Activated T-cell treated with anti-CD3 and anti-CD28 coated beads, Interleukin-2, amount 50 U/mL, for 24 hours (primary cell): Measurements from ENCODE around the gene PKN1.
"Not testable (repeated sequence)": the region's sequence is repeated elsewhere in the genome, so short reads cannot be mapped to it uniquely, and the experiment has no call there.

Experiments
- DNase-seq: peaks from one replicate; pipeline ENCODE4 v3.0.0-alpha.2; 2020
- H3K27ac Mint-ChIP-seq: 2 replicates; pipeline ENCODE4 v1.8.0; 2020; ENCODE audit warnings: mild to moderate bottlenecking, mixed read lengths
- H3K27me3 Mint-ChIP-seq: 2 replicates; pipeline ENCODE4 v1.8.0; 2020; ENCODE audit warnings: mixed read lengths
- H3K36me3 Mint-ChIP-seq: 2 replicates; pipeline ENCODE4 v1.8.0; 2020; ENCODE audit warnings: low read depth, mixed read lengths
- H3K4me1 Mint-ChIP-seq: 2 replicates; pipeline ENCODE4 v1.8.0; 2020; ENCODE audit warnings: low read depth, mixed read lengths
- H3K4me3 Mint-ChIP-seq: 2 replicates; pipeline ENCODE4 v1.8.0; 2020; ENCODE audit warnings: mild to moderate bottlenecking, moderate library complexity, mixed read lengths
- H3K9me3 Mint-ChIP-seq: 2 replicates; pipeline ENCODE4 v1.8.0; 2020; ENCODE audit warnings: mixed read lengths

The PKN1 gene

DNA sequence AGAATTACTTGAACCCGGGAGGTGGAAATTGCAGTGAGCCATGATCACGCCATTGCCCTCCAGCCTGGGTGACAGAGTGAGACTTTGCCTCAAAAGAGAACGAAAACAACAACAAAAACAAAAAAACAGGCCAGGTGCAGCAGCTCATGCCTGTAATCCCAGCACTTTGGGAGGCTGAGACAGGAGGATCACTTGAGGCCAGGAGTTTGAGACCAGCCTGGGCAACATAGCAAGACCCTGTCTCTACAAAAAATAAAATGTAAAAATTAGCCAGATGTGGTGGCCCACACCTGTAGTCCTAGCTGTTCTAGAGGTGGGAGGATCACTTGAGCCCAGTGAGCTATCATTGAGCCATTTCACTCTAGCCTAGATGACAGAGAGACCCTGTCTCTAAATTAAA, 19.2 kb downstream of the PKN1 start:
- Mint-ChIP-seq H3K4me1 (peaks cover 13% of the 10 kb centered on the region), H3K36me3 (peaks cover 86% of the 10 kb centered on the region)
- not testable (repeated sequence) for H3K4me3 Mint-ChIP-seq, H3K27ac Mint-ChIP-seq, H3K27me3 Mint-ChIP-seq, DNase-seq, H3K9me3 Mint-ChIP-seq

DNA sequence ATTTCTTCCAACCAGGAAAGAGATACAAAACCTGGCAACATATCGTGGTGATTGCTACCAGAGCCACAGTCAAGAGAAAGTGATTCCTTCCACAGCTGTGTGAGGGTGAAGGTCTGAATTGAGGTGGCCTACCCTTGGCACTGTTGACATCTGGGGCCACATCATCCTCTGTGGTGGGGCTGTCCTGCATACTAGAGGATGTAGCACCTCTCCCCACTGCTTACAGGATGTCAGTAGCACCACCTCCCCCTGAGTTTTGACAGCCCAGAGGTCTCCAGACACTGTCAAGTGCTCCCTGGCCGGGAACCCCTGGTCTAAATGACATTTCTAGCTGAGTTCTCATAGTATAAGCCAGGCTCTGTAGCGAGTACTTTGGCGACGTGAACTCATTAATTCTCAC, 26.6 kb downstream of the PKN1 start:
- Mint-ChIP-seq H3K4me1 (peaks cover 7% of the 10 kb centered on the region), H3K36me3 (peaks cover 92% of the 10 kb centered on the region), H3K9me3 (no peaks in the 10 kb centered on the region), H3K27ac (peak overlapping the region; percentile 61), H3K4me3 (no peak overlapping the region), H3K27me3 (no peaks in the 10 kb centered on the region)
- DNase-seq, result no peak

DNA sequence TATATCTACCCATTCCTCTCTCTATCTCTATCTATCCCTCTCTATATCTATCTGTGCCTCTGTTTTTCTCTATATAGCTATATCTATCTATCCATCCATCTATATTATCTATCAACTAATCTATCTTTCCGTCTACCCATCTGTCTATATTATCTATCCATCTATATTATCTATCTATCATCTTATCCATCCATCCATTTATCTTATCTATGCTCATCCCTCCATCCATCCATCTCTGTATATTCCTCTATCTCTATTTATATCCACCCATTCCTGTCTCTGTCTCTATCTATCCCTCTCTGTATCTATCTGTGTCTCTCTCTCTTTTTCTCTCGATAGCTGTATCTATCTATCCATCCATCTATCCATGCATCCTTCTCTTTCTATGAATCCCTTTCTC, 27.8 kb downstream of the PKN1 start:
- no peak overlapping the region for H3K27ac Mint-ChIP-seq
- H3K4me3 Mint-ChIP-seq, result no peak overlapping the region
- H3K27me3 Mint-ChIP-seq, result no peaks in the 10 kb centered on the region
- peaks cover 7% of the 10 kb centered on the region for H3K4me1 Mint-ChIP-seq
- peaks cover 92% of the 10 kb centered on the region for H3K36me3 Mint-ChIP-seq
- no peak for DNase-seq
- H3K9me3 Mint-ChIP-seq, result no peaks in the 10 kb centered on the region

DNA sequence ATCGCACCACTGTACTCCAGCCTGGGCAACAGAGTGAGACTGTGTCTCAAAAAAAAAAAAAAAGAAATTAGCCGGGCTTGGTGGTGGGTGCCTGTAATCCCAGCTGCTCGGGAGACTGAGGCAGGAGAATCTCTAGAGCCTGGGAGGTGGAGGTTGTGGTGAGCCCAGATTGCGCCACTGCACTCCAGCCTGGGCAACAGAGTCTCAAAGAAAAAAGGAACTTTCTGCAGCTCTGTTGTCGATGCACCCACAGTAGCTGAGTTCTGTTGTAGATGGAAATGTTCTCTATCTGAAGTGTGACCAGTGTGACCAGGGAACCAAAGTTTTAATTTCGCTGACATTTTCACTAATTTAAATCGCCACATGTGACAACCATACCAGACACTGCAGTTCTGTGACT, 29.3 kb downstream of the PKN1 start:
- not testable (repeated sequence) for H3K27me3 Mint-ChIP-seq, H3K27ac Mint-ChIP-seq
- peaks cover 94% of the 10 kb centered on the region for H3K36me3 Mint-ChIP-seq

DNA sequence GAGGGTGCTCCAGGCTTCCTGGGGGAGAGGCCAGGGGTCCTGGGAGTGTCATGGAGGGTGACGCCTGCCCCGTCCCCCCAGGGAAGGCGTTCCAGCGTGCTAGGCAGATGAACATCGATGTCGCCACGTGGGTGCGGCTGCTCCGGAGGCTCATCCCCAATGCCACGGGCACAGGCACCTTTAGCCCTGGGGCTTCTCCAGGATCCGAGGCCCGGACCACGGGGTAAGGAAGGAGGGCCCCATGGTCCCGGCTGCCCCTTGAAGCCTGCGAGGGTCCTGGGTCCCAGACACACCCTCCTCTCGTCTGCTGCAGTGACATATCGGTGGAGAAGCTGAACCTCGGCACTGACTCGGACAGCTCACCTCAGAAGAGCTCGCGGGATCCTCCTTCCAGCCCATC, 30.6 kb downstream of the PKN1 start:
- Mint-ChIP-seq H3K4me1 (peaks cover 7% of the 10 kb centered on the region), H3K27me3 (no peaks in the 10 kb centered on the region), H3K4me3 (no peak overlapping the region), H3K36me3 (peaks cover 93% of the 10 kb centered on the region), H3K9me3 (no peaks in the 10 kb centered on the region), H3K27ac (no peak overlapping the region)
- DNase-seq, result no peak

More for the DNA sequence above, 29.3 kb downstream of the PKN1 start:
- not testable (repeated sequence) for H3K4me3 Mint-ChIP-seq, DNase-seq, H3K4me1 Mint-ChIP-seq, H3K9me3 Mint-ChIP-seq

DNA sequence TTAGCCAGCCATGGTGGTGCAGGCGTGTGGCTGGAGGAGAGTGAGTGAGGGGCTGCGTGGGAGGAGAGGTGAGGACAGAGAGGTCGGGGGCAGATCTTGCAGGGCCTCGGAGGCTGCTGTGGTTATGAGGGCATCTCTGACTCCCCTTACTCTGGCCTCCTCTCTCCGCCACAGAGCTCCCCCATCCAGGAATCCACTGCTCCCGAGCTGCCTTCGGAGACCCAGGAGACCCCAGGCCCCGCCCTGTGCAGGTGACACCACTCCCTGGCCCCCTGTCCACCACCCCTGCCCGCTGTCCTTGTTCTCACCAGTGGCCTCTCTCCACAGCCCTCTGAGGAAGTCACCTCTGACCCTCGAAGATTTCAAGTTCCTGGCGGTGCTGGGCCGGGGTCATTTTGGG, 34.3 kb downstream of the PKN1 start:
- peaks cover 5% of the 10 kb centered on the region for H3K4me1 Mint-ChIP-seq
- DNase-seq, result no peak
- H3K4me3 Mint-ChIP-seq, result no peak overlapping the region
- no peaks in the 10 kb centered on the region for H3K9me3 Mint-ChIP-seq
- H3K27ac Mint-ChIP-seq, result no peak overlapping the region
- peaks cover 88% of the 10 kb centered on the region for H3K36me3 Mint-ChIP-seq
- no peaks in the 10 kb centered on the region for H3K27me3 Mint-ChIP-seq

DNA sequence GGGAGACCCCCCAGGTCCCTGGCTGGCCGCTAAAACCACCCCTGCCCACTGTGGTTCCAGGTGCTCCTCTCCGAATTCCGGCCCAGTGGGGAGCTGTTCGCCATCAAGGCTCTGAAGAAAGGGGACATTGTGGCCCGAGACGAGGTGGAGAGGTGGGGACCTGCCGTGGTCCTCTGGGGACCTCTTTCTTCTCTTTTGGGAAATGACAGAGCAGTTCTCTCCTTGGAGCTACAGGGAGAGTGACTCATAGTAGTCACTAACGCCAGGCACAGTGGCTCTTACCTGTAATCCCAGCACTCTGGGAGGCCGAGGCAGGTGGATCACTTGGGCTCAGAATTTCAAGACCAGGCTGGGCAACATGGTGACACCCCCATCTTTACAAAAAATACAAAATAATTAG, 34.7 kb downstream of the PKN1 start:
- Mint-ChIP-seq H3K36me3 (peaks cover 84% of the 10 kb centered on the region), H3K4me1 (peaks cover 7% of the 10 kb centered on the region), H3K27ac (peak overlapping the region; percentile 26), H3K27me3 (peaks cover 3% of the 10 kb centered on the region), H3K4me3 (no peak overlapping the region), H3K9me3 (no peaks in the 10 kb centered on the region)
- DNase-seq, result no peak

DNA sequence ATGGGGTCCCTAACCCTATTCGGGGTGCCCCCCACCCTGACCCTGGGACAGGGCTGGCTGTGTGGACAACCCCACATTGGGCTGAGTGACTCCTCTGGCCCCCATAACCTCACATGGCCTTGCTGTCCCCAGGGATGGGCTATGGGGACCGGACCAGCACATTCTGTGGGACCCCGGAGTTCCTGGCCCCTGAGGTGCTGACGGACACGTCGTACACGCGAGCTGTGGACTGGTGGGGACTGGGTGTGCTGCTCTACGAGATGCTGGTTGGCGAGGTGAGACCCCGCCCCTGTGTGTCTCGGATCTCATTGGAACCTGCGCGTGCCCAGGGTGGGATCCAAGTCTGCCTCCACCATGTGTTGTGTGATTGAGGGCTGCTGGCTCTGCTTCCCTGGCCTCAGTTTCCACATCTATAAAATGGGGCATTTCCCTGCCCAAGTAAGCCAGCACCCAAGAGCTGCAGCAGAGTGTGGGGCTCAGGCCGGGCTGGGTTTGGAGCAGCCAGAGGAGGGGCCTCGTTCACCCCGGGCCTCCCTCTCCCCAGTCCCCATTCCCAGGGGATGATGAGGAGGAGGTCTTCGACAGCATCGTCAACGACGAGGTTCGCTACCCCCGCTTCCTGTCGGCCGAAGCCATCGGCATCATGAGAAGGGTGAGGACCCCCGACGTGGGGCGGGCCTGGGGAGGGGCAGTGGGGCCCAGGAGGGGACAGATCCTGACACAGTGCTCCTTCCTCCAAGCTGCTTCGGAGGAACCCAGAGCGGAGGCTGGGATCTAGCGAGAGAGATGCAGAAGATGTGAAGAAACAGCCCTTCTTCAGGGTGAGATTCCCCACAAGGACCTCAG, 37.1 kb downstream of the PKN1 start:
- H3K4me1 Mint-ChIP-seq, result peaks cover 21% of the 10 kb centered on the region
- peaks cover 19% of the 10 kb centered on the region for H3K27me3 Mint-ChIP-seq
- H3K36me3 Mint-ChIP-seq, result peaks cover 60% of the 10 kb centered on the region
- no peak overlapping the region for H3K4me3 Mint-ChIP-seq
- no peak overlapping the region for H3K27ac Mint-ChIP-seq
- no peak for DNase-seq
- no peaks in the 10 kb centered on the region for H3K9me3 Mint-ChIP-seq

DNA sequence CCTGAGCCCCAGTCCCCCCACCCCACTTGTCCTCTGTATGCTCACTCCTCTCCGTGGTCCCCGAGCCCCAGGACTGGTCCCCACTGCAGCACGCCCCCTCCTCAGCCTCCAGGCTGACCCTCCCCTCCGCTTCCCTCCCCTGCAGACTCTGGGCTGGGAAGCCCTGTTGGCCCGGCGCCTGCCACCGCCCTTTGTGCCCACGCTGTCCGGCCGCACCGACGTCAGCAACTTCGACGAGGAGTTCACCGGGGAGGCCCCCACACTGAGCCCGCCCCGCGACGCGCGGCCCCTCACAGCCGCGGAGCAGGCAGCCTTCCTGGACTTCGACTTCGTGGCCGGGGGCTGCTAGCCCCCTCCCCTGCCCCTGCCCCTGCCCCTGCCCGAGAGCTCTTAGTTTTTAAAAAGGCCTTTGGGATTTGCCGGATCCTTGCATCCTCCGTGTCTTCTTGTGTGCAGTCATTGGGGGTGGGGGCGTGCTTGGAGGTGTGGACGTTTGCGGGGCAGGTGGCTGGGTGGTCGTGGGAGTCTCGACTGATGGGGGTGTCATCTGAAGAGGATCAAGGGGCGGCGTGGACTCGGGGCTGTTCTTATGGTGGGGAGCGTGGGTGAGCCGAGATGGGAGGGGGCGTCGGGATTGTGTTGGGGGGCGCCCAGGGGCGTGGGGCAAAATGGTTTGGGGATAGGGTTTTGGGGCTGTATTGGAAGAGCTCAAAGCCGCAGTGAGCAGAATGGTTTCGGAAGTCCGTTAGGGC, 38.5 kb downstream of the PKN1 start:
- H3K27ac Mint-ChIP-seq, result no peak overlapping the region

DNA sequence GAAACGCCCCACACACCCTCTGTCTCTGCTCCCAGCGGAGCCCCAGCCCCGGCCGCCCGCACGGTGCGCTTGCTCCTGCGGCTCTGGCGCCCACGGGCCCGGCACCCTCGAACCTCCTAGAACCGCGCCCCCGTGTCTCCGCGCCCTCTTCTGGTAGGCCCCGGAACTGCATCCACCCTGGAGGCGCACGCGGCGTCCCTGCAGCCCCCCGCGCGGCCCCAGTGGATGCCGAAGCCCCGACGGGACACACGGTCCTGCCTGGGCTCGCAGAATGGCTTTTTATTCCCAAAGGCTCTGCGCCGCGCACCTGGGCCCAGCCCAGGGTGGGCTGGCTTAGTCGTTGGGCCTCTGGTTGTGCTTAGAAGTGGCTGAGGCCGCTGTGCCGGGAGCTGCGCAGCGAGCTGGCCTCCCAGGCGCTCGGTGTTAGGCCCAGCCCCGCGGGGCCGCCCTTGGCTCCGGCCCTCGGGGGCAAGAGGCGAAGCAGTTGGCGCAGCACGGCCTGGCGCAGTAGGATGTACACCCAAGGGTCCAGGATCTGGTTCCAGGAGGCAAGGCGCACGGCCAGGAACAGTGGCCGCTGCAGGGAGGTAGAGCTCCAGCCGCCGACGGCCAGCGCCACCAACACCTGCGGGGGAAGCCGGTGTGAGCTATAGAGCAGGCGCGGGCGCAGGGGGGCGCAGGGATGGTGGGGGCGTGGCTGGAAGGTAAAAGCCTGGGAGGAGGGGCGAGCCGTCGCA, 39.3 kb downstream of the PKN1 start:
- H3K36me3 Mint-ChIP-seq, result peaks cover 44% of the 10 kb centered on the region
- H3K27ac Mint-ChIP-seq, result no peak overlapping the region
- peaks cover 25% of the 10 kb centered on the region for H3K27me3 Mint-ChIP-seq
- H3K4me3 Mint-ChIP-seq, result peak overlapping the region; percentile 23
- H3K9me3 Mint-ChIP-seq, result no peaks in the 10 kb centered on the region
- H3K4me1 Mint-ChIP-seq, result peaks cover 35% of the 10 kb centered on the region
- DNase-seq, result peak; percentile 93

More for the DNA sequence above, 38.5 kb downstream of the PKN1 start:
- Mint-ChIP-seq H3K4me1 (peaks cover 34% of the 10 kb centered on the region), H3K27me3 (peaks cover 25% of the 10 kb centered on the region), H3K4me3 (no peak overlapping the region), H3K9me3 (no peaks in the 10 kb centered on the region), H3K36me3 (peaks cover 49% of the 10 kb centered on the region)
- DNase-seq, result no peak

DNA sequence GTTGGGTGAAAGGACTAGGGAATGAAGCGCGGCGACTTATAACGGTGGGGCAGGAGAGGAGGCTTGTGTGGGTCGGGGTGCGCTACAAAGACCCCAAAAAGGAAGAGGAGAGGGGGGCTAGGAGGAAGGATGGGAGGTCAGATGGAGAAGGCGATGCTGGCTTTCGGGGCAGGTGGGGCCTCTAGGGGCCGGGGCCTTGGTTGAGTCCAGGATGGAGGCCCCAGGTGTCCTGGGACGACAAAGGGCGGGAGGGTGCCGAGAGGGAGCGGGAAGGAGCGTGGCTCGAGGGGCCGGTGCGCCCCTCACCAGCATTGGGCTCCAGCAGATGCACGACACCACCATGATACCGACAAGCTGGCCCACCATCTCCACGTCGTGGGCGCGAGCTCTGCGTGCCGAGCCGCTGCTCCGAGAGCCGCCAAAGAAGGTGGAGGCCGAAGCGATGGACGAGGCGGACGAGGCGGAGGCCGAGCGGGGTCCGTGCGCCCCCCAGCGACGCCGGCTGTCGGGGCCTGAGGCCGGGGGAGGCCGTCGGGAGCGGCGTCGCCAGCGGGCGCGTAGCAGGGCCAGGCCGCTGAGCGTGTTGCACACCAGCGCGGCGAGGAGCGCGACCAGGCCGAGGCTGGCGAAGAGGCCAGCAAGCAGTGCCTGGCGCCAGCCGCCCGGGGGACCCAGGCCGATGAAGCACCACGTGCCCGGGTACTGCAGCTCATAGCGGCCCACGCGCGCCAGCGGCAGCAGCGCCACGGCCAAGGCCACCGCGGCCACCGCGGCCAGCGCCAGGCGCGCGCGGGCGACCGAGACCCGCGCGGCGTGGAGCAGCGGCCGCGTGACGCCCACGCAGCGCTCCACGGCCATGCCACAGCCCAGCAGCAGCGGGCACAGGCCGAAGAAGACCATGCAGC, 40.2 kb downstream of the PKN1 start:
- no peak overlapping the region for H3K27ac Mint-ChIP-seq
- H3K9me3 Mint-ChIP-seq, result no peaks in the 10 kb centered on the region
- H3K4me1 Mint-ChIP-seq, result peaks cover 35% of the 10 kb centered on the region
- peaks cover 39% of the 10 kb centered on the region for H3K36me3 Mint-ChIP-seq
- DNase-seq, result no peak
- peaks cover 25% of the 10 kb centered on the region for H3K27me3 Mint-ChIP-seq
- H3K4me3 Mint-ChIP-seq, result peak overlapping the region; percentile 15

DNA sequence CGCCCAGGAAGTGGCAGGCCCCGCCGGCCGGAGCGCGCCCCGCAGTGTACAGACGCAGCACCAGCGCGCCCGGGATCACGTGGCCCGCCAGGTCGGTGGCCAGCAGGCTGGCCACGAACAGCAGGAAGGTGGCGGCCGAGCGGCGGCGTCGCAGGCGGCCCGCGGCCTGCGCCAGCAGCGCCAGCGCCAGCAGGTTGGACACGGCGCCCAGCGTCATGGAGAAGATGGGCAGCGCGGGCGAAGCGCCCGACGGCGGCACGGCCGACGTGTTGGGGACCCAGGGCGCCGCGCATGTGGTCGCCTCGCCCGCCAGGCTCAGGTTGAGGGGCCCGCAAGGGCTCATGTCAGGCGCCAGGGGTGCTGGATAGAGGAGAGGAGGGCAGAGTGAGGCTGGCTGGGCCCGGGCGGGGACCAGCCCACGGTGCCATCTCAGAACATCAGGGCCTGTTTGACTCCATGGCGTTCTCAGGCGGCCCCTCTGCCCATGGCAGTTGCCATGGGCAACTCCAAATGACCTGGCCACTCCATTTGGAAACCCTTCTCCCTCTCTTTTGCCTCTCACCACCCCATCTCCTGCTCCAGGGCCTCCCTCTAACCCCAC, 41.0 kb downstream of the PKN1 start:
- DNase-seq, result no peak
- peaks cover 35% of the 10 kb centered on the region for H3K4me1 Mint-ChIP-seq
- peaks cover 25% of the 10 kb centered on the region for H3K27me3 Mint-ChIP-seq
- H3K4me3 Mint-ChIP-seq, result no peak overlapping the region
- no peak overlapping the region for H3K27ac Mint-ChIP-seq
- H3K36me3 Mint-ChIP-seq, result peaks cover 40% of the 10 kb centered on the region
- H3K9me3 Mint-ChIP-seq, result no peaks in the 10 kb centered on the region

DNA sequence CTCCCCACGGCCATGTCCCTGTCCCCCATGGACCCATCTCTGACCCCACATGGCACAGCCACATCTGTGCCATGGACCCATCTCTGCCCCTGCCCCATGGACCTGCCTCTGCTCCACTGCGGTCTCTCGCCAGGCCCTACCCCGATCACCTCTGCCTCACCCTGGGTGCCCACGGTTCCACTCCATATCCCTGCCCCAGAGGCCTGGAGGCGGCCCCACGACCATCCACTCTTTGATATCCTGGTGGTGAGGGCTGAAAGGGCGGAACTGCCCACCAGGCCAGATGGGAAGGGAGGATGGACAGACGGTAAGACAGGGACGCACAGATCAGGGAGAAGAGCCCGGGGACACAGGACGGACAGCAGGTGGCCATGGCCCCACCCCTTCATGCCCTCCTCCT, 41.7 kb downstream of the PKN1 start:
- Mint-ChIP-seq H3K9me3 (no peaks in the 10 kb centered on the region), H3K27me3 (peaks cover 25% of the 10 kb centered on the region), H3K4me3 (peak overlapping the region; percentile 6), H3K27ac (peak overlapping the region; percentile 50), H3K4me1 (peaks cover 35% of the 10 kb centered on the region), H3K36me3 (peaks cover 32% of the 10 kb centered on the region)
- no peak for DNase-seq
